ENCODE results near the gene FAM20A. TPM values are rescaled to one million over a fixed set of nuclear protein-coding genes. Genes with fewer than 3 reads are reported as not detected.

FAM20A gene
- total and polyA plus RNA-seq, 4 donors = 14.9 to 72.0 (median 58.6) TPM

DNA sequence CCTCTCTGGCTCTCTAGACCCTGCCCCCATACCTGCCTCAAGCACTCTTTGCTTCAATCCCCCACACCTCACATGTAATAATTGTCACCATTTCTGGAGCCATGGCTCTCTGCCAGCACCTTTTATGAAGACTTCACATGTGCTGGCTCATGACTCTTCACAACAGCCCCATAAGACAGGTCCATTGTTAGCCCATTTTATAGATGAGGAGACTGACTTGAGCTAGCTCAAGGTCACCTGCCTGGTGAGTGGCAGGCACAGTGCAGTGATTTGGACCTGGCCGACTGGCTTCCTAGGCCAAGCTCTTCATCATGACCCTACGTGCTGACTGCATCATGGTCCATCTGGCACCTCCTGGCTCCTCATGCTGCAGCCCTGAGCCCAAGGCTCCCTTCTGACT lies 25.0 kb downstream of the FAM20A start:
- Histone ChIP-seq H3K4me1 (ENCODE audit: control insufficient read depth in 4 of 4, insufficient read depth in 4 of 4, low read length in 3 of 4) (peaks cover 9 to 47% (median 36%) of the 10 kb centered on the region in 4 donors), H3K9me3 (ENCODE audit: control insufficient read depth in 4 of 4, low read length in 3 of 4) (no peaks in the 10 kb centered on the region), H3K27ac (ENCODE audit: low read depth in 1 of 2, low read length in 2 of 2) (peak overlapping the region; percentile 25 to 69), H3K36me3 (ENCODE audit: control insufficient read depth in 4 of 4, insufficient read depth in 3 of 4, low read depth in 1 of 4, low read length in 3 of 4) (no peaks in the 10 kb centered on the region), H3K4me3 (ENCODE audit: low read depth in 1 of 3, low read length in 3 of 3) (no peak overlapping the region), H3K27me3 (ENCODE audit: control insufficient read depth in 4 of 4, insufficient read depth in 4 of 4, low read length in 3 of 4) (no peaks in the 10 kb centered on the region), H3K9ac (ENCODE audit: low read depth in 1 of 2, low read length in 2 of 2) (no peak overlapping the region)
- 93% methylated on average over 2 of the region's 2 CpGs for WGBS
- DNase-seq (ENCODE audit: low spot score) = no peak
- no peak for TF ChIP-seq GABPA (IDR thresholded peaks at IDR 0.05 in 1 of 2, conservative IDR thresholded peaks at IDR 0.05 in 1 of 2)
- TF ChIP-seq, protein P1, sequence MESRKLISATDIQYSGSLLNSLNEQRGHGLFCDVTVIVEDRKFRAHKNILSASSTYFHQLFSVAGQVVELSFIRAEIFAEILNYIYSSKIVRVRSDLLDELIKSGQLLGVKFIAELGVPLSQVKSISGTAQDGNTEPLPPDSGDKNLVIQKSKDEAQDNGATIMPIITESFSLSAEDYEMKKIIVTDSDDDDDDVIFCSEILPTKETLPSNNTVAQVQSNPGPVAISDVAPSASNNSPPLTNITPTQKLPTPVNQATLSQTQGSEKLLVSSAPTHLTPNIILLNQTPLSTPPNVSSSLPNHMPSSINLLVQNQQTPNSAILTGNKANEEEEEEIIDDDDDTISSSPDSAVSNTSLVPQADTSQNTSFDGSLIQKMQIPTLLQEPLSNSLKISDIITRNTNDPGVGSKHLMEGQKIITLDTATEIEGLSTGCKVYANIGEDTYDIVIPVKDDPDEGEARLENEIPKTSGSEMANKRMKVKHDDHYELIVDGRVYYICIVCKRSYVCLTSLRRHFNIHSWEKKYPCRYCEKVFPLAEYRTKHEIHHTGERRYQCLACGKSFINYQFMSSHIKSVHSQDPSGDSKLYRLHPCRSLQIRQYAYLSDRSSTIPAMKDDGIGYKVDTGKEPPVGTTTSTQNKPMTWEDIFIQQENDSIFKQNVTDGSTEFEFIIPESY (IDR thresholded peaks at IDR 0.05) = no peak
- no peak for TF ChIP-seq RAD21 (IDR thresholded peaks at IDR 0.05)
- no peak for TF ChIP-seq FOXA2 (IDR thresholded peaks at IDR 0.05)
- TF ChIP-seq NR2F2 (IDR thresholded peaks at IDR 0.05) = no peak
- TF ChIP-seq HNF4G (IDR thresholded peaks at IDR 0.05) = no peak
- TF ChIP-seq, protein P2, sequence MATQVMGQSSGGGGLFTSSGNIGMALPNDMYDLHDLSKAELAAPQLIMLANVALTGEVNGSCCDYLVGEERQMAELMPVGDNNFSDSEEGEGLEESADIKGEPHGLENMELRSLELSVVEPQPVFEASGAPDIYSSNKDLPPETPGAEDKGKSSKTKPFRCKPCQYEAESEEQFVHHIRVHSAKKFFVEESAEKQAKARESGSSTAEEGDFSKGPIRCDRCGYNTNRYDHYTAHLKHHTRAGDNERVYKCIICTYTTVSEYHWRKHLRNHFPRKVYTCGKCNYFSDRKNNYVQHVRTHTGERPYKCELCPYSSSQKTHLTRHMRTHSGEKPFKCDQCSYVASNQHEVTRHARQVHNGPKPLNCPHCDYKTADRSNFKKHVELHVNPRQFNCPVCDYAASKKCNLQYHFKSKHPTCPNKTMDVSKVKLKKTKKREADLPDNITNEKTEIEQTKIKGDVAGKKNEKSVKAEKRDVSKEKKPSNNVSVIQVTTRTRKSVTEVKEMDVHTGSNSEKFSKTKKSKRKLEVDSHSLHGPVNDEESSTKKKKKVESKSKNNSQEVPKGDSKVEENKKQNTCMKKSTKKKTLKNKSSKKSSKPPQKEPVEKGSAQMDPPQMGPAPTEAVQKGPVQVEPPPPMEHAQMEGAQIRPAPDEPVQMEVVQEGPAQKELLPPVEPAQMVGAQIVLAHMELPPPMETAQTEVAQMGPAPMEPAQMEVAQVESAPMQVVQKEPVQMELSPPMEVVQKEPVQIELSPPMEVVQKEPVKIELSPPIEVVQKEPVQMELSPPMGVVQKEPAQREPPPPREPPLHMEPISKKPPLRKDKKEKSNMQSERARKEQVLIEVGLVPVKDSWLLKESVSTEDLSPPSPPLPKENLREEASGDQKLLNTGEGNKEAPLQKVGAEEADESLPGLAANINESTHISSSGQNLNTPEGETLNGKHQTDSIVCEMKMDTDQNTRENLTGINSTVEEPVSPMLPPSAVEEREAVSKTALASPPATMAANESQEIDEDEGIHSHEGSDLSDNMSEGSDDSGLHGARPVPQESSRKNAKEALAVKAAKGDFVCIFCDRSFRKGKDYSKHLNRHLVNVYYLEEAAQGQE (IDR thresholded peaks at IDR 0.05) = no peak

DNA sequence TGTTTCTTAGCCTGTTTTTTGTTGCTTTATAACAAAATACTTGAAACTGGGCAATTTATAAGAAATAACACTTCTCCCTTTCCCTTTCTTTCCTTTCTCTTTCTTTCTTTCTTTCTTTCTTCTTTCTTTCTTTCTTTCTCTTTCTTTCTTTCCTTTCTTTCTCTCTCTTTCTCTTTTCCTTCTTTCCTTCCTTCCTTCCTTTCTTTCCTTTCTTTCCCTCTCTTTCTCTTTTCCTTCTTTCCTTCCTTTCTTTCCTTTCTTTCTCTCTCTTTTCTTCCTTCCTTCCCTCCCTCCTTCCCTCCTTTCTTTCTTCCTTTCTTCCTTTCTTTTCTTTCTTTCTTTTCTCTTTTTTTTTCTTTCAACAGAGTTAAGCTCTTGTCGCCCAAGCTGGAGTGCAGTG lies 27.8 kb downstream of the FAM20A start:
- peaks cover 9 to 30% (median 19%) of the 10 kb centered on the region in 4 donors for H3K4me1 ChIP-seq (ENCODE audit: control insufficient read depth in 4 of 4, insufficient read depth in 4 of 4, low read length in 3 of 4)
- no peaks in the 10 kb centered on the region for H3K36me3 ChIP-seq (ENCODE audit: control insufficient read depth in 4 of 4, insufficient read depth in 3 of 4, low read depth in 1 of 4, low read length in 3 of 4)
- H3K27ac ChIP-seq (ENCODE audit: low read depth in 1 of 2, low read length in 2 of 2) = no peak overlapping the region
- 93% methylated on average over 1 of the region's 1 CpG for WGBS
- TF ChIP-seq GABPA (IDR thresholded peaks at IDR 0.05 in 1 of 2, conservative IDR thresholded peaks at IDR 0.05 in 1 of 2) (no peak), RAD21 (IDR thresholded peaks at IDR 0.05) (no peak), NR2F2 (IDR thresholded peaks at IDR 0.05) (no peak), YY1 (IDR thresholded peaks at IDR 0.05) (no peak), EGR1 (IDR thresholded peaks at IDR 0.05; ENCODE audit: low read depth in 2 of 2) (no peak), SP1 (IDR thresholded peaks at IDR 0.05) (no peak), JUND (IDR thresholded peaks at IDR 0.05) (no peak), HNF4G (IDR thresholded peaks at IDR 0.05) (no peak), RXRA (IDR thresholded peaks at IDR 0.05) (no peak), HNF4A (conservative IDR thresholded peaks at IDR 0.05) (no peak), FOXA2 (IDR thresholded peaks at IDR 0.05) (no peak), TAF1 (conservative IDR thresholded peaks at IDR 0.05) (no peak), FOXA1 (IDR thresholded peaks at IDR 0.05) (no peak)
- TF ChIP-seq, protein P3, sequence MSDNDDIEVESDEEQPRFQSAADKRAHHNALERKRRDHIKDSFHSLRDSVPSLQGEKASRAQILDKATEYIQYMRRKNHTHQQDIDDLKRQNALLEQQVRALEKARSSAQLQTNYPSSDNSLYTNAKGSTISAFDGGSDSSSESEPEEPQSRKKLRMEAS (IDR thresholded peaks at IDR 0.05) = no peak
- TF ChIP-seq, protein P1 (IDR thresholded peaks at IDR 0.05) = no peak
- TF ChIP-seq, protein P4, sequence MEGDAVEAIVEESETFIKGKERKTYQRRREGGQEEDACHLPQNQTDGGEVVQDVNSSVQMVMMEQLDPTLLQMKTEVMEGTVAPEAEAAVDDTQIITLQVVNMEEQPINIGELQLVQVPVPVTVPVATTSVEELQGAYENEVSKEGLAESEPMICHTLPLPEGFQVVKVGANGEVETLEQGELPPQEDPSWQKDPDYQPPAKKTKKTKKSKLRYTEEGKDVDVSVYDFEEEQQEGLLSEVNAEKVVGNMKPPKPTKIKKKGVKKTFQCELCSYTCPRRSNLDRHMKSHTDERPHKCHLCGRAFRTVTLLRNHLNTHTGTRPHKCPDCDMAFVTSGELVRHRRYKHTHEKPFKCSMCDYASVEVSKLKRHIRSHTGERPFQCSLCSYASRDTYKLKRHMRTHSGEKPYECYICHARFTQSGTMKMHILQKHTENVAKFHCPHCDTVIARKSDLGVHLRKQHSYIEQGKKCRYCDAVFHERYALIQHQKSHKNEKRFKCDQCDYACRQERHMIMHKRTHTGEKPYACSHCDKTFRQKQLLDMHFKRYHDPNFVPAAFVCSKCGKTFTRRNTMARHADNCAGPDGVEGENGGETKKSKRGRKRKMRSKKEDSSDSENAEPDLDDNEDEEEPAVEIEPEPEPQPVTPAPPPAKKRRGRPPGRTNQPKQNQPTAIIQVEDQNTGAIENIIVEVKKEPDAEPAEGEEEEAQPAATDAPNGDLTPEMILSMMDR (IDR thresholded peaks at IDR 0.05; ENCODE audit: low read depth, low read length, missing input control) = no peak
- TF ChIP-seq, protein P2 (IDR thresholded peaks at IDR 0.05) = no peak
- TF ChIP-seq, protein P5, sequence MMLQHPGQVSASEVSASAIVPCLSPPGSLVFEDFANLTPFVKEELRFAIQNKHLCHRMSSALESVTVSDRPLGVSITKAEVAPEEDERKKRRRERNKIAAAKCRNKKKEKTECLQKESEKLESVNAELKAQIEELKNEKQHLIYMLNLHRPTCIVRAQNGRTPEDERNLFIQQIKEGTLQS (IDR thresholded peaks at IDR 0.05) = no peak
- no peak for DNase-seq (ENCODE audit: low spot score)
- H3K4me3 ChIP-seq (ENCODE audit: low read depth in 1 of 3, low read length in 3 of 3) = no peak overlapping the region
- H3K9ac ChIP-seq (ENCODE audit: low read depth in 1 of 2, low read length in 2 of 2) = no peak overlapping the region
- no peaks in the 10 kb centered on the region for H3K9me3 ChIP-seq (ENCODE audit: control insufficient read depth in 4 of 4, low read length in 3 of 4)
- no peaks in the 10 kb centered on the region for H3K27me3 ChIP-seq (ENCODE audit: control insufficient read depth in 4 of 4, insufficient read depth in 4 of 4, low read length in 3 of 4)
